HEK293 (cell line): ENCODE measurements around the gene KRTAP6-2.

ENCODE experiments used
- SP2 ChIP-seq: fragments of 450-650 bp; formaldehyde crosslinking; IDR thresholded peaks from 2 replicates; pipeline ENCODE4 v1.5.1; 2016; ENCODE audit warnings: missing biosample characterization, missing genetic modification characterization
- ZBTB10 ChIP-seq: fragments of 450-650 bp; formaldehyde crosslinking; IDR thresholded peaks from 2 replicates; pipeline ENCODE4 v1.5.1; 2016; ENCODE audit warnings: missing biosample characterization, missing genetic modification characterization
- ZBTB17 ChIP-seq: fragments of 450-650 bp; formaldehyde crosslinking; IDR thresholded peaks from 2 replicates; pipeline ENCODE4 v1.5.1; 2016; ENCODE audit warnings: missing biosample characterization, missing genetic modification characterization
- ZNF10 ChIP-seq: fragments of 450-650 bp; formaldehyde crosslinking; IDR thresholded peaks from 2 replicates; pipeline ENCODE4 v1.5.1; 2017; ENCODE audit warnings: missing biosample characterization, missing genetic modification characterization
- TF ChIP-seq, protein P1 (sequence below): fragments of 450-650 bp; formaldehyde crosslinking; IDR thresholded peaks from 2 replicates; pipeline ENCODE4 v1.5.1; 2016; ENCODE audit warnings: missing biosample characterization, missing genetic modification characterization

- TF ChIP-seq ZNF10 (tag by site-specific recombination) (no peak), ZBTB17 (tag by site-specific recombination) (no peak), SP2 (tag by site-specific recombination) (no peak), ZBTB10 (tag by site-specific recombination) (no peak)
- TF ChIP-seq, protein P1, sequence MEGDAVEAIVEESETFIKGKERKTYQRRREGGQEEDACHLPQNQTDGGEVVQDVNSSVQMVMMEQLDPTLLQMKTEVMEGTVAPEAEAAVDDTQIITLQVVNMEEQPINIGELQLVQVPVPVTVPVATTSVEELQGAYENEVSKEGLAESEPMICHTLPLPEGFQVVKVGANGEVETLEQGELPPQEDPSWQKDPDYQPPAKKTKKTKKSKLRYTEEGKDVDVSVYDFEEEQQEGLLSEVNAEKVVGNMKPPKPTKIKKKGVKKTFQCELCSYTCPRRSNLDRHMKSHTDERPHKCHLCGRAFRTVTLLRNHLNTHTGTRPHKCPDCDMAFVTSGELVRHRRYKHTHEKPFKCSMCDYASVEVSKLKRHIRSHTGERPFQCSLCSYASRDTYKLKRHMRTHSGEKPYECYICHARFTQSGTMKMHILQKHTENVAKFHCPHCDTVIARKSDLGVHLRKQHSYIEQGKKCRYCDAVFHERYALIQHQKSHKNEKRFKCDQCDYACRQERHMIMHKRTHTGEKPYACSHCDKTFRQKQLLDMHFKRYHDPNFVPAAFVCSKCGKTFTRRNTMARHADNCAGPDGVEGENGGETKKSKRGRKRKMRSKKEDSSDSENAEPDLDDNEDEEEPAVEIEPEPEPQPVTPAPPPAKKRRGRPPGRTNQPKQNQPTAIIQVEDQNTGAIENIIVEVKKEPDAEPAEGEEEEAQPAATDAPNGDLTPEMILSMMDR (tag by site-specific recombination), result no peak
Observed at GRCh38 chr21:30615199-30615598, 16.5 kb upstream of the KRTAP6-2 start.
